ENCODE results near the gene IL1A. TPM values are rescaled to one million over a fixed set of nuclear protein-coding genes. Genes with fewer than 3 reads are reported as not detected.

Gene IL1A
- total and polyA plus RNA-seq, 7 donors: 0.08 to 0.12 TPM; not detected in 5

GRCh38 chr2:112819081-112819480 lies 34.8 kb upstream of the IL1A start:
- TF ChIP-seq CTCF (IDR thresholded peaks at IDR 0.05): no peak
- Histone ChIP-seq H3K4me3 (no peak overlapping the region), H3K27ac (no peak overlapping the region), H3K36me3 (ENCODE audit: insufficient read depth in 1 of 2, low read depth in 1 of 2) (no peaks in the 10 kb centered on the region), H3K9me3 (no peaks in the 10 kb centered on the region), H3K4me1 (no peaks in the 10 kb centered on the region), H3K27me3 (ENCODE audit: insufficient read depth in 3 of 3, low read length in 2 of 3) (peaks cover 0 to 1% (median 0%) of the 10 kb centered on the region in 3 donors)
- 83 to 87% (median 86%) methylated on average over 7 of the region's 7 CpGs for WGBS, 3 donors
- no peak for ATAC-seq
- intact Hi-C loops (cut with DNase I): no loop called here
- no peak for DNase-seq

DNA sequence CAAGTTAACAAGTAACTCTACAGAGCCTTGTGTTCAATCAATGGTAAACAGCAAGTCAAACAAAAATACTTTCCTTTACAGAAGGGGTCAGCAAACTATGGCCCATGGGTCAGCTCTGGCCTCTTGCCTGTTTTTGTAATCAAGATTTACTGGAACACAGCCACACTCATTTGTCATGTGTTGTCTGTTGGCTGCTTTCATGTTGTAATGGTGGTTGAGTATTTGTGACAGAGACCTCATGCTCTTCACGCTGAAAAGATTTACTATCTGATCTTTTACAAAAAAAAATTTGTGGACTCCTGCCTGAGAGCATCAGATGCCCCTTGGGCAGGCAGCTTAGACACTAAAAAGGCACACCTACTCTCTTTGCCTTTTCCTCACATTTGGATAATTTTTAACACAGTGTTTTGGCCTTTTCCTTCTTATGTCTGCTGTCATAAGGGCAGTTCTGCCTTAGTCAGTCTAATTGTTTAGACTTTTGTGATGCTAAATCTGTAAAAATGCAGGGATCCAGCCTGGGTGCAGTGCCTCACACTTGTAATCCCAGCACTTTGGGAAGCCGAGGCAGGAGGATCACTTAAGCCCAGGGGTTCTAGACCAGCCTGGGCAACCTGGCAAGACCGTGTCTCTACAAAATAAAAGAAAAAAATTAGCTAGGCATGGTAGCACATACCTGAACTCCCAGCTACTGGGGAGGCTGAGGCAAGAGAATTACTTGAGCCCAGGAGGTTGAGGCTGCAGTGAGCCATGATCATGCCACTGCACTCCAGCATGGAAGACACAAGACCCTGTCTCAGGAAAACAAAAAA lies 34.0 kb upstream of the IL1A start:
- intact Hi-C loops (cut with DNase I): no loop called here
- H3K4me3 ChIP-seq: no peak overlapping the region
- ATAC-seq (no peak), DNase-seq (no peak)
- H3K9me3 ChIP-seq: no peaks in the 10 kb centered on the region
- no peak for TF ChIP-seq CTCF (IDR thresholded peaks at IDR 0.05)
- H3K27me3 ChIP-seq (ENCODE audit: insufficient read depth in 3 of 3, low read length in 2 of 3): peaks cover 0 to 1% (median 0%) of the 10 kb centered on the region in 3 donors
- H3K27ac ChIP-seq: no peak overlapping the region
- no peaks in the 10 kb centered on the region for H3K4me1 ChIP-seq
- WGBS, 3 donors: 50 to 58% (median 51%) methylated on average over 3 of the region's 3 CpGs
- no peaks in the 10 kb centered on the region for H3K36me3 ChIP-seq (ENCODE audit: insufficient read depth in 1 of 2, low read depth in 1 of 2)

DNA sequence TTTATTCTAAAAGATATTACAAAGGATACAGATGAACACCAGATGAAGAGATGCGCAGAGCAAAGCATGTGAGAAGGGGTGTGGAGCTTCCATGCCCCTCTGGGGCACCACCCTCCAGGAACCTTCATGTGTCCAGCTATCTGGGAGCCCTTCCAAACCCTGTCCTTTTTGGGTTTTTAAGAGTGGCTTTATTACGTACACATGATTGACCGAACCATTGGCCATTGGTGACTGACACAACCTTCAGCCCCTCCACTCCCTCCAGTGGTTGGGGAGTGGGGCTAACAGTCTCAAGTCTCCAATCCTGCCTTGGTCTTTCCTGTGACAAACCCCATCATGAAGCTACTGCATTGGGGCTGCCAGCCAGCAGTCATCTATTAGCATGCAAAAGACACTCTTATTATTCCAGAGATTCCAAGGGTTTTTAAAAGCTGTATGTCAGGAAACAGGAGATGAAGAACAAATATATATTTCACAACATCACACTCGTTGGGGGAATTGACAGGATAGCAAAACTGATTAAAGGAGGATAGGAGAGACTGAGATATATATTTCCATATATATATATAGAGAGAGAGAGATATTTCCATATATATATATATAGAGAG lies 32.9 kb upstream of the IL1A start:
- no peak for TF ChIP-seq CTCF (IDR thresholded peaks at IDR 0.05)
- no peak for ATAC-seq
- no peak overlapping the region for H3K4me3 ChIP-seq
- no peaks in the 10 kb centered on the region for H3K9me3 ChIP-seq
- WGBS, 3 donors: 67 to 74% (median 70%) methylated on average over 4 of the region's 4 CpGs
- intact Hi-C loops (cut with DNase I): no loop called here
- peaks cover 4% of the 10 kb centered on the region for H3K4me1 ChIP-seq
- no peak overlapping the region for H3K27ac ChIP-seq
- no peaks in the 10 kb centered on the region for H3K36me3 ChIP-seq (ENCODE audit: insufficient read depth in 1 of 2, low read depth in 1 of 2)
- peaks cover 0 to 1% (median 0%) of the 10 kb centered on the region in 3 donors for H3K27me3 ChIP-seq (ENCODE audit: insufficient read depth in 3 of 3, low read length in 2 of 3)
- no peak for DNase-seq

DNA sequence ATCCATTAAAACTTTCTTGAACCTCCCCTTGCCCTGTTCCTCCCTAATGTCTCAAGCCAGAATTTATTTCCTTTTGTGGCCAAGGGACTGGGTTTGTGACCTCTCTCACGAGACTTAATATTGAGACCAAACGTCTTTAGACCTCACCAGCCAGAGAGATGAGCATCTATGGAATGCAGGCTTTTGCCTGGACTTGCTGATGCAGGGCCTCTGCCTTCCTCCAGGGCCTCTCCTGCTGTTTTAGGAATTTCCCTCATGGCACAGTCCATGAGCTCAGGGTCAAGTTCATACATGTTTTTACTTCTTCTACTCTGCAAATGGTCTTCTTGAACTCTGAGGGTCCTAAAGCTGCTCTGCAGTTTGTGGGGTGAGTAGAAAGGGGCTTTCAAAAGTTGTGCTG lies 30.0 kb upstream of the IL1A start:
- Histone ChIP-seq H3K27ac (no peak overlapping the region), H3K4me1 (peaks cover 5% of the 10 kb centered on the region), H3K9me3 (no peaks in the 10 kb centered on the region), H3K36me3 (ENCODE audit: insufficient read depth in 1 of 2, low read depth in 1 of 2) (no peaks in the 10 kb centered on the region), H3K4me3 (no peak overlapping the region), H3K27me3 (ENCODE audit: insufficient read depth in 3 of 3, low read length in 2 of 3) (peaks cover 0 to 1% (median 0%) of the 10 kb centered on the region in 3 donors)
- WGBS, 3 donors: 50 to 56% (median 56%) methylated on average over 2 of the region's 2 CpGs
- no peak for ATAC-seq
- DNase-seq: no peak
- intact Hi-C loops (cut with DNase I): no loop called here
- TF ChIP-seq CTCF (IDR thresholded peaks at IDR 0.05): no peak

All from psoas muscle (tissue), 8 donors.